ENCODE measurements around the gene ITPR1.
A peak's percentile ranks its signal among the peaks of the same experiment; 100 is the strongest.

Gene ITPR1

DNA sequence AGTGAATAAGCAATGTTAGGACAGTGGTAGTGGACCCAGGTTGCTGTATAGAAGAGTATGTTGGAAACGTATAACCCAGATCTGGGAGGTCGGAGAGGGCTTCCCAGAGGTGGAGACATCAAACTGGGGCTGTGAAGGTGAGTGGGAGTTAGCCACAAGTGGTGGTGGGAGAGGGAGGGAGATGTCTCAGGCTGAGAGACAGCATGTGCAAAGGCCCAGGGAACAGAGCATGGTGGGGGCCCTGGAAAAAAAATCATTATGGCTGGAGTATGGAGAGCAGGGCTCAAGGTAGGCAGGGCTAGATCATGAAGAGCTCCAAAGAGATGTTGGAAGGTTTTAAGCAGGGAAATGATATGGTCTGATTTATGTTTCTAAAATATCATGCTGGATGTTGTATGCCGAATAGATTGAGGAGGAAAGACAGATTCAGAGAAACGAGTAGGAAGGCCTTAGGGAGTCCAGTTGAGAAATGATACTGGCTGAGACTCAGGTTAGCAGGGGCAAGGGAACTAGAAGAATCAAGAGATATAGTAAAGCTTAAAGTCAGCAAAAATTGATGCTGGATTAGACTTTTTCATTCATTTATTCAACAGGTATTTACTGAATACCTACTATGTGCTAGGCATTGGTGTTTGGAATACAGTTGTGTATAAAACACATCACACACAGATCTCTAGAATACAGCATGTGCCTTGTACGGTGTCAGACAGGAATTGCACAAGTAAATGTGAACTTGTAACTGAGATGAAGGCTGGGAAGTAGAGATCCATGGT, 17.0 kb downstream of the ITPR1 start:
- H3K4me1 Mint-ChIP-seq = peaks cover 25% of the 10 kb centered on the region

DNA sequence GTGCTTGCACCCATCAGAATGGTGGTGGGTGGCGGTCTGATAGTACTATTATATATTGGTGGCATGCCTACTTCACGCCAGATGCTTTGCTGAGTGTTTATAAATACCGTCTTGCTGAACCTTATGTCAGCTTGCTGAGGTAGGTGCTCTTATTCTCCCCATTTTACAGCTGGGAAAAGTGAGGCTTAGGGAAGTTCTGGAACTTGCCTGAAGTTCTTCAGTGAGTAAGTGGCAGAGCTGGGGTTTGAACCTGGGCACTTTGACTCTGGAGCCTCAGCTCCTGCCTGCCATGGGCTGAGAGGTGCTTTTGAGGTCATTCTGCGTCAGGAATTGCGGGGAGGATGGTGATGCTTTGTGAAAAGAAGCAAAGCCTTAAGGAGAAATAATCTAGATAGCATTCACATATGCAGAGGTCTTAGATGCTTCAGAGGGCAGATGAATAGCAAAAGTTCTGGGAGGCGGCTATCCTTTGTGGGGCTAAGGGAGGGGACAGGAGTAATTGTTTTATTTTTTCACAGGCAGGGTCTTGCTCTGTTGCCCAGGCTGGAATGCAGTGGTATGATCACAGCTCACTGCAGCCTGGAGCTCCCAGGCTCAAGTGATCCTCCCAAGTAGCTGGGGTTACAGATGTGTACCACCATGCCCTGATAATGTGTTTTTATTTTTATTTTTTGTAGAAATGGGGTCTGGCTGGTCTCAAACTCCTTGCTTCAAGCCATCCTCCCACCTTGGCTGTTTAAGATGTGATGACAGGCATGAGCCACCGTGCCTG, 18.5 kb downstream of the ITPR1 start:
- no peak overlapping the region for H3K4me3 Mint-ChIP-seq
- H3K4me1 Mint-ChIP-seq = peaks cover 11% of the 10 kb centered on the region
- H3K27me3 Mint-ChIP-seq = no peaks in the 10 kb centered on the region
- no peak overlapping the region for H3K27ac Mint-ChIP-seq
- DNase-seq = no peak
- peaks cover 5% of the 10 kb centered on the region for H3K36me3 Mint-ChIP-seq
- no peaks in the 10 kb centered on the region for H3K9me3 Mint-ChIP-seq
- CTCF ChIA-PET = interaction anchor here (1.0 kb wide), 1 partner anchor 9 kb away, joined by 3 read pairs; no protein-coding TSS in a partner anchor

More for the DNA sequence above, 17.0 kb downstream of the ITPR1 start:
- Mint-ChIP-seq H3K4me3 (no peak overlapping the region), H3K9me3 (no peaks in the 10 kb centered on the region), H3K27me3 (no peaks in the 10 kb centered on the region), H3K36me3 (peaks cover 8% of the 10 kb centered on the region), H3K27ac (no peak overlapping the region)
- DNase-seq = no peak
- CTCF ChIA-PET = interaction anchor here (1.3 kb wide), 1 partner anchor 12 kb away, joined by 3 read pairs; no protein-coding TSS in a partner anchor

DNA sequence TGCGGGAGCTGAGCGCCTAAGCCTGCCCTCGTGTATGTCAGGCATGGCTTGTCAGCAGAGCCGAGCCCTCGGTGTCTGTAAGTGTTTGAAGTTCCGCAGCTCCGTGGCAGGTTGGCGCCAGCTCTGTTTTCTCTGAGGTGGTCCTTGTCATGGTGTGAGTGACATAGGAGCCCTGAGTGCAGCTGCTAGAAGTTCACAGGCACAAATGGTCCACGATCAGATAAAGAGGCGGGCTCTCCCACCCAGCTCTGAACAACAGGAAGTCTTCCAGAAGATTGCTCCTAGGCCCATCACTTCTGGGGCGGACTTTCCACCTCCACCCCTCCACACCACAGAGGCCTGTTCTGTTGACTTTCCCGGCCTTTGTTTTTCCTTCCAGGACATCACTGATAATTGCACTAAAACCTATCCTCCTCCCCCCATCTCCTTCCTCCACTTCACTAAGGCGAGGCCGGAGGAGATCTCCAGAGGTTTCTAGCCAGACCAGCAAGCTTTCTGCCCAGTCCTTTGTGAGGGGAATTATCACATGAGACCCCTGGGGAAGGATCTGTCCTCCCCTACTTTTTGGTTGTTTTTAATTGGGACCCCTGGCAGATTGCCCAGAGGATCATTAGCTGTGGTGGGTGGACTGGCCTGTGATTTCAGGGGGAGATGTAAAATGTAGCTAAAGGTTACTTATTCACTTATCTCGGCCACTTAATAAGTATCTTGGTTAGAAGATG, 19.9 kb downstream of the ITPR1 start:
- peaks cover 15% of the 10 kb centered on the region for H3K4me1 Mint-ChIP-seq
- CTCF ChIA-PET = no interaction called here
- no peak overlapping the region for H3K4me3 Mint-ChIP-seq
- H3K27ac Mint-ChIP-seq = no peak overlapping the region
- no peaks in the 10 kb centered on the region for H3K9me3 Mint-ChIP-seq
- DNase-seq = no peak
- H3K27me3 Mint-ChIP-seq = no peaks in the 10 kb centered on the region
- peaks cover 11% of the 10 kb centered on the region for H3K36me3 Mint-ChIP-seq

DNA sequence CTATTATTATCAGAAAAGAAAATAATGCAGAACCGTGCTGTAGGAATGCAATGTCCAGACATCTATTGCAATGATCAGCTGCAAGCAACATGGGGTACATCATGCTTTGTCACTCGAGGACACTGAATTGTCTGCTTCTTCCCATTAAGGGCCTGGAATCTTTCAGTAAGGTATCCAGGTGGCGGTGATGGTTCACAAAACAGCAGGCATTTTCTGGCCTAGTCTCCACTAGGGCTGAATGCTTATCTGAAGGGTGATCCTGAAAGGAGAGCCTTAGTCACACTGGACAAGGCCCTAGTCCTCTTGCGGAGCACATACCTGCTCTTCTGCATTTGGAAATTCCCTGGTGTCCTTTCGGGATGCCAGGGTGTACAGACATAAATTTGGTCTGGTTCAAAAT, 21.2 kb downstream of the ITPR1 start:
- no peak overlapping the region for H3K4me3 Mint-ChIP-seq
- H3K9me3 Mint-ChIP-seq = no peaks in the 10 kb centered on the region
- no peak overlapping the region for H3K27ac Mint-ChIP-seq
- no peaks in the 10 kb centered on the region for H3K27me3 Mint-ChIP-seq
- H3K4me1 Mint-ChIP-seq = peaks cover 24% of the 10 kb centered on the region
- peaks cover 11% of the 10 kb centered on the region for H3K36me3 Mint-ChIP-seq
- no peak for DNase-seq
- CTCF ChIA-PET = interaction anchor here (0.8 to 2.1 kb wide), 3 partner anchors 19 to 582 kb away, joined by 4 to 8 read pairs (median 5); no protein-coding TSS in a partner anchor

DNA sequence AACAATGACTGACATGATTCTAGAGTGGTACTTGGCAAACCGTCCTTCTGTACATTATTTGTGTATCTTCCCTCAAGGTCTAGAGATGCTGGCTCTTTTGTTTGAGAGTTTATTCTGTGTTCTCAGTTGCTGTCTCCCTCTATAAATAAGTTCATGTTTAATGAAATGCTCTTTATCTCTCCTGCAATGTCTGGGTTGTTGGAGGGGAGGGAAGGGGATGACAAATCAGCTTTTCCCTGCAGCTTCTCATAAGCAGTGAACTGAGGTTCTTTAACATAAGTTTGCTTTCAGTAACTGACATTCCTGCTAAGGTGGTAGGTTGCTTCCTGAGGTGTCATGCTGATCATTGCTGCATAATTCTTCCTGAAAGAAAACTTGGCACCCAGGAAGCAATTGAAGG, 21.8 kb downstream of the ITPR1 start:
- H3K9me3 Mint-ChIP-seq = no peaks in the 10 kb centered on the region
- H3K4me3 Mint-ChIP-seq = no peak overlapping the region
- CTCF ChIA-PET = interaction anchor here (0.8 to 2.1 kb wide), 3 partner anchors 19 to 581 kb away, joined by 4 to 8 read pairs (median 5); no protein-coding TSS in a partner anchor
- DNase-seq = no peak
- peaks cover 13% of the 10 kb centered on the region for H3K36me3 Mint-ChIP-seq
- H3K27me3 Mint-ChIP-seq = no peaks in the 10 kb centered on the region
- H3K4me1 Mint-ChIP-seq = peaks cover 29% of the 10 kb centered on the region
- no peak overlapping the region for H3K27ac Mint-ChIP-seq

DNA sequence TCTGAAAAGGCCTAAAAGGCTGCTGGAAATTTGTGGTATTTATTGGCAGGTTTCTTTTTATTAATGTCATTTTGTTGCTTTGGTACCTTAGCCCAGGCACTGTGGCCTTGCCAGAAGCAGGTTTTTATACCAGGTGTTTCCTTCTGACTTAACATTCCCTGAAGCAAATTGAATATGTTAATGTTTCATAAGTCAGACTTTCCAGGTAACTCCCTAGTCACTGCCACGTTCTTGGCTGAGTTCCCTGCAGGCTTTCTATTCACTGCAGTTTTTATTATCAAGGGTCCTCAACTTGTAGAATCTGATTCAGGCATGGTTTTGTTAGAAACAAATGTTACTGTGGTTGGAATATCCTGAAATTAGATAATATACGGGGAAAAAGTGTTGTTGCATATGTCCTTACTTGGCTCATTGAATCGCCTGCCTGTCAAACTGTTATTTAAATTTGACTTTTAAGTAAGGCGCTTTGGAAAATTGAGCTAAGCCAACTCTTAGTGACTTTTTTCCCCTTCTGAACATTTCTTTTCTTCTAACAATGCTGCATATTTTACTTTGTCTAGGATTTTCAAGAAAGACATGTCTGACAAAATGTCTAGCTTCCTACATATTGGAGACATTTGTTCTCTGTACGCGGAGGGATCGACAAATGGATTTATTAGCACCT, 22.9 kb downstream of the ITPR1 start:
- no peaks in the 10 kb centered on the region for H3K9me3 Mint-ChIP-seq
- H3K27ac Mint-ChIP-seq = no peak overlapping the region
- CTCF ChIA-PET = interaction anchor here (1.9 to 2.1 kb wide), 2 partner anchors 20 to 118 kb away, joined by 5 to 8 read pairs; no protein-coding TSS in a partner anchor
- no peak for DNase-seq
- H3K4me1 Mint-ChIP-seq = peaks cover 31% of the 10 kb centered on the region
- peaks cover 13% of the 10 kb centered on the region for H3K36me3 Mint-ChIP-seq
- H3K27me3 Mint-ChIP-seq = no peaks in the 10 kb centered on the region
- no peak overlapping the region for H3K4me3 Mint-ChIP-seq

DNA sequence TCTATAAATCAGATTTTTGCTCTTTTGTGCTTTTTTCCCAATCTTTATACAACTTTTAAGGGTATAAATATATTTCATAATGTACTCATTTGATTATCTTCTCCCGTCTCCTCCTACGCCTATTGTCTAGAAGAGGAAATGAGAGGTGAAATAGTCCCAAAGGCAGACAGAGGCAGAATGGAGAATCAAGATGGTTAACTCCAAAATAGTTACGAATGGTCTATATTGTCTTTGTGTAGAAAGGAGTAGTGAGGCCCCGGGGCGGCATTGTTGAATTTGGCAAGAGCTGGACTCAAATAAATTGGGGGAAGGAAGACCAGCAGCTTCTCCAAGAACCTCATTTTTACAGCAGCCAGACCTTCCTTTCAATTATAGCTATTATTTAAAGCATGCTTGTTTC, 23.9 kb downstream of the ITPR1 start:
- CTCF ChIA-PET = interaction anchor here (0.7 to 1.3 kb wide), 2 partner anchors 22 to 167 kb away, joined by 3 to 4 read pairs; no protein-coding TSS in a partner anchor
- Mint-ChIP-seq H3K36me3 (peaks cover 13% of the 10 kb centered on the region), H3K9me3 (no peaks in the 10 kb centered on the region), H3K27me3 (no peaks in the 10 kb centered on the region), H3K27ac (no peak overlapping the region), H3K4me3 (no peak overlapping the region), H3K4me1 (peaks cover 31% of the 10 kb centered on the region)
- no peak for DNase-seq

DNA sequence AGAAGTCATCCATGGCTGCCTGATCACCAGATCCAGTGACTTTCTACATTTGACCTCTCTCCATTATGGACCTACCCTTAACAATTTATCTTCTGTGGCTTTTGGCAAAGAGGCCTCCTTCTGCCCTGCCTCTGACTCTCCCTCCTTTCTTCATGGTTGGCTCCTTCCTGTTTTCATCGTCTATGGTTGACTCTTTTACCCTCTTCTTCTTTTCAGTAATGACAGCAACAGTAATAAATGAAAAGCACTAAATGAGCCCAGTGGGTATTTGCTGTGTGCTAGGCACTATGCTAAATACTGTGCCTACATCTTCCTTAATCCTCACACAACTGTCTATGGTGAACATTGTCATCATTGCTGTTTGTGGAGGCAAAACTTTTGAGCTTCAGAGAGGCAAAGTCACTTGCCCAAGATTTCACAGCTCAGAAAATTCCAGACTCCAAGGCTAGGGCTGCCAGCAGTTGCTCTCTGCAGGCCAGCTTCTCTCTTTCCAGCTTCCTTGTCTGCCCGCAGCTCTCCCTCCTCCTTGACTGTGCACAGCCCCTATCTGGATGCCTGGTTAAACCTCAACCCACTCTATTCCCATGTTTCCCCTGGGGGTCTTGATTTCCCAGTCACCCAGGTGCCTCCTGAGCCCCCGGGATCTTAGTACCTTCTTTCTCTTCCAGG, 24.6 kb downstream of the ITPR1 start:
- Mint-ChIP-seq H3K4me3 (no peak overlapping the region), H3K36me3 (peaks cover 13% of the 10 kb centered on the region), H3K27me3 (no peaks in the 10 kb centered on the region), H3K4me1 (peaks cover 31% of the 10 kb centered on the region), H3K27ac (peak overlapping the region; percentile 77), H3K9me3 (no peaks in the 10 kb centered on the region)
- CTCF ChIA-PET = interaction anchor here (0.7 to 2.4 kb wide), 3 partner anchors 10 to 167 kb away, joined by 3 to 6 read pairs (median 4); no protein-coding TSS in a partner anchor
- no peak for DNase-seq

DNA sequence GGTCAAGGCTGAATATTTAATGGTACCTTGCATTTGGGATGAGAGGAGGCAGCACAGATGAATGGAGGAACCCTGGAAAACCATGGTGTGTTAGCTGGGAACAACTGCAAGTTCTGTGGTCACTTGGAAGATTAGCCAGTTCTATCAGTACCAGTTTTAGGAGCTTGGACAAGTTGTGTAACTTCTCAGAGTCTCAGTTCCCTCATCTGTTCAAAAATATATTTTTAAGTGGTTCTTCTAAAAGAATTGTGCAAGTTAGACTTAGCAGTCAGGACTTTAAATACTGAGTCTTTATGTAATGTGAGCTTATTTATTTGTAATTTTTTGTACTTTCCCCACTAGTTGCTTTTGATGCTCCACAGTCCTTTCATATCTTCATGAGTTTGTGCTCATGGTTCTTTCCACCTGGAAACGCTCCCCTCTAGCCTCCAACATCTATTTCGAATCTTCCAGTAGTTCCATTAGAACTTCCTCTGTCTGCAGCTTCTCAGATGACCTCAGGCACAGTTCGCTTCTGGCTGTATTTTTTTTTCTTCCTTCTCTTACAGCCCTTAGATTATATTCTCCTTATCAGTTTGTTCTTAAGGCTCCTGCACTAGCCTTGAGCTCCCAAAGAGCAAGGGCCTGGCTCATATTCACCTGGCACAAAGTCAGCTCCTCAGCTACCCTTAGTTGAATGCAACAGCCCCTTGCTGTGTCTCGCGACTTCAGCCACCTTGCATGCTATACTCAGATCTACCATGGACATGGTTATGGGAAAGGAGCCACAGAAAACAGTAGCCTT, 27.1 kb downstream of the ITPR1 start:
- Mint-ChIP-seq H3K4me1 (peaks cover 34% of the 10 kb centered on the region), H3K27ac (peak overlapping the region; percentile 35), H3K27me3 (no peaks in the 10 kb centered on the region), H3K9me3 (no peaks in the 10 kb centered on the region), H3K36me3 (peaks cover 18% of the 10 kb centered on the region), H3K4me3 (no peak overlapping the region)
- no peak for DNase-seq
- CTCF ChIA-PET = interaction anchor here (1.0 to 2.6 kb wide), 5 partner anchors 9 to 169 kb away, joined by 3 to 25 read pairs (median 6); no protein-coding TSS in a partner anchor

DNA sequence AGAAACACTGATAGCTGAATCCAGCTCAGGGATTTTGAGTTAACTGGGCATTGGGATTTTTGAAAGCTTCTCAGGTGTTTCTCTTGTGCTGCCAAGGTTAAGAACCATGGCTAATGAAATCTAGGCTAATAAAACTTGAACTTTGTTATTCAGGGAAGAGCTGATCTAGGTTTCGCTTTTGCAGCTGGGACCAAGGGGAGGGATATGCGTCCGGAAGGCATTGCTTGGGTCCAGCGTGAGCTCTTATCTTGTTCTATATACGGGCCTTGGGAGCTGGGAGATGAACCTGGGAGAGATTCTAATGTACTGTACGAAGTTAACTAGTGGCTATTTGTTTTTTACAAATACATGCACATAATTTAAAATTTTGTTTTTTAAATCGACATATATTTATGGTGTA, 29.8 kb downstream of the ITPR1 start:
- H3K4me3 Mint-ChIP-seq = no peak overlapping the region
- no peak for DNase-seq
- no peaks in the 10 kb centered on the region for H3K27me3 Mint-ChIP-seq
- H3K4me1 Mint-ChIP-seq = peaks cover 29% of the 10 kb centered on the region
- H3K27ac Mint-ChIP-seq = no peak overlapping the region
- no peaks in the 10 kb centered on the region for H3K9me3 Mint-ChIP-seq
- H3K36me3 Mint-ChIP-seq = peaks cover 13% of the 10 kb centered on the region
- CTCF ChIA-PET = no interaction called here

DNA sequence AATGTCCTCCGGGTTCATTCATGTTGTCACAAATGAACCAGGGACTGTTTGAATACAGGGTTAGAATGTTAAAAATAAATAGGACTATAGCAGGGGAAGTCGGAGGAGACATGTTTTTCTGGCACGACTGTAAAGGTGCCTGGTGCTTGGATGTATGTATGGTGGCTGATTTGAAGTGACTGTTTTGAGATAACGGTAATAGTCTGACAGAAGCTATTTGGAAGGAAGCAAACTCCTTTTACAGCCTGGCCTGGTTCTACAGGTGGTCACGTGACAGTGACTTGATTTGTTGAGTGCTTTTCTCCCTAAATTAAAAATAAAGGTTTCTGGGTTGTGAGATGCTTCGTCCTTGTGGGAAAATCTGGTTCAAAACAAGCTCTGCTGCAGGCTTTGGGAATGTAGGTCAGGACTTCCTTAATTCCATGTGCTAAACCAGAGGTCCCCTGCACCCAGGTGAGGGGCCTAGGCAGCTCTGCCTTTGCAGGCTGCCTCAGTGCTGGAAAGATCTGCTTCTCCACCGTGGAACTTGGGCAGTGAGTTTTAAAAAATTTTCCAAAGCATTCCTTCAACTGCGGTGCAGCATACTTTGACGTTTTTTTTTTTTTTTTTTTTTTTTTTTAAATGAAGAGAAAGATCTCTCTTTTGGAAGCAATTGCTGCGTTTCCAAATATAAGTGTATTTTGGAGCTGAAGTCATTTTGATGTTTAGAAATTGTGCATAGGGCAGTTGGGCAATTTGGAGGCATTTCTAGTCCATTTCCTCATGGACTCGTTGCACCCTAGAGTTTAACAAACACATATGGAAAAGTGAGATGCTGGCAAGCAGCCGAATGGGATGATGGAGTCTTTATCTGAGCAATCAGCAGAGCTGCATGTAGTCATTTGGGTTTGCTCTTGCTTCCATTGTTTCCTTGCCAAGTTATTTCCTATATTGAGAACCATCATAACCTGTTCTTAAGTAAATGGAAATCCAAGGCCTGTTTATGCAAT, 30.9 kb downstream of the ITPR1 start:
- CTCF ChIA-PET = no interaction called here

More for the DNA sequence above, 30.9 kb downstream of the ITPR1 start:
- Mint-ChIP-seq H3K27ac (no peak overlapping the region), H3K9me3 (no peaks in the 10 kb centered on the region), H3K36me3 (peaks cover 9% of the 10 kb centered on the region), H3K4me3 (no peak overlapping the region), H3K4me1 (peaks cover 18% of the 10 kb centered on the region), H3K27me3 (no peaks in the 10 kb centered on the region)
- DNase-seq = no peak
